ENCODE results near the gene GPC3.

Gene GPC3

GRCh38 chrX:133884430-133885394, 100.7 kb downstream of the GPC3 start:
- no peak overlapping the region for H3K9ac ChIP-seq (ENCODE audit: low read depth, low read length)
- no peak overlapping the region for H3K27ac ChIP-seq (ENCODE audit: low read depth, low read length)
- H3K36me3 ChIP-seq (ENCODE audit: control insufficient read depth, insufficient read depth, low read length), result no peaks in the 10 kb centered on the region

DNA sequence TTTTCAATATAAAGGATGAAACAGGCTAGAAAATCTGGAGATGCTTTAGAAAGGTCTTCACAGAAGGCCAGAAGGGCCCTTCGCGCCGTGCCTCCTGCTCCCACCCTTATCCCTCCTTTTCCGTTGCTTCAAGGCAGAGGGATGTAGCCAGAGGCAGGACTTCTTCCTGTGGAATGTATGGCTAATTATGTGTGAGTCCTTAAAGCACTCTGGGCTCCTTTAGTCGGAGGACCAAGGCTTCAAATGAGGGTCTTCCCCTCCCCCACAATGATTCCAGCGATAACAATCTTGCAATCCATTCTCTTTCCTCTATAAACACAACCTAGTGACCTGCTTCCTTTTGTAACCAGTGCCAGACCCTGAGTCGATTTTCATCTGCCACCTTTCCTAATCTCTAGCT, 103.5 kb downstream of the GPC3 start:
- H3K27me3 ChIP-seq (ENCODE audit: control insufficient read depth, insufficient read depth, low read length), result no peaks in the 10 kb centered on the region
- peaks cover 25% of the 10 kb centered on the region for H3K4me1 ChIP-seq (ENCODE audit: control insufficient read depth, insufficient read depth, low read length)
- H3K36me3 ChIP-seq (ENCODE audit: control insufficient read depth, insufficient read depth, low read length), result no peaks in the 10 kb centered on the region
- H3K4me3 ChIP-seq (ENCODE audit: low read depth, low read length), result no peak overlapping the region
- H3K27ac ChIP-seq (ENCODE audit: low read depth, low read length), result no peak overlapping the region
- H3K9ac ChIP-seq (ENCODE audit: low read depth, low read length), result no peak overlapping the region
- H3K9me3 ChIP-seq (ENCODE audit: control insufficient read depth, insufficient read depth, low read length), result no peaks in the 10 kb centered on the region

More at GRCh38 chrX:133884430-133885394, 100.7 kb downstream of the GPC3 start:
- no peak overlapping the region for H3K4me3 ChIP-seq (ENCODE audit: low read depth, low read length)
- H3K9me3 ChIP-seq (ENCODE audit: control insufficient read depth, insufficient read depth, low read length), result no peaks in the 10 kb centered on the region
- H3K27me3 ChIP-seq (ENCODE audit: control insufficient read depth, insufficient read depth, low read length), result no peaks in the 10 kb centered on the region
- H3K4me1 ChIP-seq (ENCODE audit: control insufficient read depth, insufficient read depth, low read length), result peaks cover 29% of the 10 kb centered on the region

- no peaks in the 10 kb centered on the region for H3K36me3 ChIP-seq (ENCODE audit: control insufficient read depth, insufficient read depth, low read length)
- H3K9me3 ChIP-seq (ENCODE audit: control insufficient read depth, insufficient read depth, low read length), result no peaks in the 10 kb centered on the region
- no peak overlapping the region for H3K27ac ChIP-seq (ENCODE audit: low read depth, low read length)
- H3K27me3 ChIP-seq (ENCODE audit: control insufficient read depth, insufficient read depth, low read length), result no peaks in the 10 kb centered on the region
- no peak overlapping the region for H3K9ac ChIP-seq (ENCODE audit: low read depth, low read length)
- H3K4me3 ChIP-seq (ENCODE audit: low read depth, low read length), result no peak overlapping the region
- H3K4me1 ChIP-seq (ENCODE audit: control insufficient read depth, insufficient read depth, low read length), result peaks cover 25% of the 10 kb centered on the region
Observed at GRCh38 chrX:133881007-133881406, 104.4 kb downstream of the GPC3 start.

DNA sequence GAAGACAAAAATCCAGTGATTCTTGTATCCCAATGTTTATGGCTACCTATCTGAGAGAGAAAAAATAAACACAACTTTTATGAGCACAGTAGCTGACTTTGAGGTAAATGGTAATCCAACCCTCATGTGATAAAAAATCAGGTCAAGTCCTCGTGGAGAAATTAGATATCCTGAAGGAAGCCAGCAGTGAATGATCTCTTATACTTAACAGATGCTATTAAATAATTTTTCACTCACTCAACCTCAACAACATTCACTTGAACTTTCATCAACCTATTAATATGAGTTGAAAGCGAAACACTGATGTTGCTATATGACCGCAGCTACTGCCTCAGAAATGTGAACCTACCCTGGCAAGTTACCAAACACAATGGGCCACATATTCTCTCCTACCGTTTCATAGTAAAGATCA, 105.4 kb downstream of the GPC3 start:
- no peaks in the 10 kb centered on the region; the same call in 1 of the 2 replicates for H3K27me3 ChIP-seq (ENCODE audit: control insufficient read depth, insufficient read depth, low read length)
- H3K4me3 ChIP-seq (ENCODE audit: low read depth, low read length), result no peak overlapping the region
- no peaks in the 10 kb centered on the region for H3K9me3 ChIP-seq (ENCODE audit: control insufficient read depth, insufficient read depth, low read length)
- no peak overlapping the region for H3K27ac ChIP-seq (ENCODE audit: low read depth, low read length)
- H3K36me3 ChIP-seq (ENCODE audit: control insufficient read depth, insufficient read depth, low read length), result no peaks in the 10 kb centered on the region
- H3K9ac ChIP-seq (ENCODE audit: low read depth, low read length), result no peak overlapping the region
- peaks cover 25% of the 10 kb centered on the region for H3K4me1 ChIP-seq (ENCODE audit: control insufficient read depth, insufficient read depth, low read length)

GRCh38 chrX:133878710-133879109, 106.7 kb downstream of the GPC3 start:
- H3K9ac ChIP-seq (ENCODE audit: low read depth, low read length), result no peak overlapping the region
- no peak overlapping the region for H3K27ac ChIP-seq (ENCODE audit: low read depth, low read length)
- no peaks in the 10 kb centered on the region for H3K36me3 ChIP-seq (ENCODE audit: control insufficient read depth, insufficient read depth, low read length)
- no peaks in the 10 kb centered on the region for H3K9me3 ChIP-seq (ENCODE audit: control insufficient read depth, insufficient read depth, low read length)
- peaks cover 25% of the 10 kb centered on the region for H3K4me1 ChIP-seq (ENCODE audit: control insufficient read depth, insufficient read depth, low read length)
- H3K27me3 ChIP-seq (ENCODE audit: control insufficient read depth, insufficient read depth, low read length), result no peaks in the 10 kb centered on the region; the same call in 1 of the 2 replicates
- H3K4me3 ChIP-seq (ENCODE audit: low read depth, low read length), result no peak overlapping the region

DNA sequence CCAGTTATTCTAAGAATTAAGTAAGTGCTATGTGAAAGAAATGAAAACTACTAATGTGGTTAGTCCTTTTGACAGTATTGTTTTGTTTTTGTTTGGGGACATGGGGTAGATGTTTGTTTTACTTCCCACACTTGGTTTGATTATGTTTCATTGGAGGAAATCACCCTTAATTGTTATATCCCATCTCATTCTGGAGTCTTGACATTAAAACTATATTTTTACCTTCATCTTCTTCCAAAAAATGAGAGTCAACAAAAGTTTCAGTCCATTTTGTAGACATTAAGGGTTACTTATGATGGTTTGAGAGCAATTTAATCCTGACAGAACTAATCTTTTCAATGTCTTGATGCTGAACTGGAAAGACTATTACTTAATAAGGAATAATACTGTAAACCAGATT, 108.7 kb downstream of the GPC3 start:
- Histone ChIP-seq H3K27me3 (ENCODE audit: control insufficient read depth, insufficient read depth, low read length) (no peaks in the 10 kb centered on the region; the same call in 1 of the 2 replicates), H3K9me3 (ENCODE audit: control insufficient read depth, insufficient read depth, low read length) (no peaks in the 10 kb centered on the region), H3K4me1 (ENCODE audit: control insufficient read depth, insufficient read depth, low read length) (peaks cover 14% of the 10 kb centered on the region), H3K4me3 (ENCODE audit: low read depth, low read length) (no peak overlapping the region), H3K27ac (ENCODE audit: low read depth, low read length) (no peak overlapping the region), H3K9ac (ENCODE audit: low read depth, low read length) (no peak overlapping the region), H3K36me3 (ENCODE audit: control insufficient read depth, insufficient read depth, low read length) (no peaks in the 10 kb centered on the region)

DNA sequence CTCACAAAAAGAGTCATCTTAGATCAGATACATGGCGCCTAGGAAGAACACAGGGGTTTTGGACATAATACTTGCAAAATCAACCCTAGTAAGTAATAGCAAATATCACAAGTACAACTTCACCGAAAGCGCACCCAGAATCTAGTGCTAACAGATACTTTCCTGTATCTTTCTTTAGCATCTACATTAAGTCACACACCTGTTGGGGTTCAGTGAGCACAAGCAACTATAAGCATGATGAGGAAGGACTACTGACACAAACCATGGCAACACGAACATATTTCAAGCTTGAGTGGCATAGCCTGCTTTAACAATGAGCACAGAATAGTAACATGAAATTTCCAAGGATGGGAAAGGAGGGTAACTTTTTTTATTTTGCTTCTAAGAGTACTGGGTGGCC, 116.1 kb downstream of the GPC3 start:
- no peaks in the 10 kb centered on the region for H3K27me3 ChIP-seq (ENCODE audit: control insufficient read depth, insufficient read depth, low read length)
- peaks cover 23% of the 10 kb centered on the region for H3K4me1 ChIP-seq (ENCODE audit: control insufficient read depth, insufficient read depth, low read length)
- H3K27ac ChIP-seq (ENCODE audit: low read depth, low read length), result no peak overlapping the region
- H3K36me3 ChIP-seq (ENCODE audit: control insufficient read depth, insufficient read depth, low read length), result no peaks in the 10 kb centered on the region
- no peak overlapping the region for H3K9ac ChIP-seq (ENCODE audit: low read depth, low read length)
- H3K9me3 ChIP-seq (ENCODE audit: control insufficient read depth, insufficient read depth, low read length), result no peaks in the 10 kb centered on the region
- no peak overlapping the region for H3K4me3 ChIP-seq (ENCODE audit: low read depth, low read length)

DNA sequence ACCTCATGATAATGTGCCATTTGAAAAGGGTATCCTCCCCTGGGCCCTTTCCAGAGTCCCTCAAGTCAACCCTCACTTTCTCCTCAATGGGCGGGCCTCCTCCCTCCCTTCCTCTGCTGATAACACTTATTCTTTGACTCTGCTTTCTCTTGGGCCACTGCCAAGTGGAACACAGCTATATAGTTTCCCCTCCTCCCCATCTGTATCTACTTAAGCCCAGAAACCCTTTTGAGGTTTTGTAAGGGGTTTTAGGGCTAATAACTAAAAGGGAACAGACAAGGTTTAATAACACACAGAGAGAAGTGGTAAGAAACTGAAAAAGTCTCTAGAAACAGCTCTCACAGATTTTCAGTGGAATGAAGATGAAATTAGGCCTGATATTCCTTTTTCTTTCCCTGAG, 116.7 kb downstream of the GPC3 start:
- no peaks in the 10 kb centered on the region for H3K9me3 ChIP-seq (ENCODE audit: control insufficient read depth, insufficient read depth, low read length)
- no peaks in the 10 kb centered on the region for H3K27me3 ChIP-seq (ENCODE audit: control insufficient read depth, insufficient read depth, low read length)
- no peak overlapping the region for H3K27ac ChIP-seq (ENCODE audit: low read depth, low read length)
- H3K9ac ChIP-seq (ENCODE audit: low read depth, low read length), result no peak overlapping the region
- H3K4me1 ChIP-seq (ENCODE audit: control insufficient read depth, insufficient read depth, low read length), result peaks cover 23% of the 10 kb centered on the region
- H3K4me3 ChIP-seq (ENCODE audit: low read depth, low read length), result no peak overlapping the region
- H3K36me3 ChIP-seq (ENCODE audit: control insufficient read depth, insufficient read depth, low read length), result no peaks in the 10 kb centered on the region

DNA sequence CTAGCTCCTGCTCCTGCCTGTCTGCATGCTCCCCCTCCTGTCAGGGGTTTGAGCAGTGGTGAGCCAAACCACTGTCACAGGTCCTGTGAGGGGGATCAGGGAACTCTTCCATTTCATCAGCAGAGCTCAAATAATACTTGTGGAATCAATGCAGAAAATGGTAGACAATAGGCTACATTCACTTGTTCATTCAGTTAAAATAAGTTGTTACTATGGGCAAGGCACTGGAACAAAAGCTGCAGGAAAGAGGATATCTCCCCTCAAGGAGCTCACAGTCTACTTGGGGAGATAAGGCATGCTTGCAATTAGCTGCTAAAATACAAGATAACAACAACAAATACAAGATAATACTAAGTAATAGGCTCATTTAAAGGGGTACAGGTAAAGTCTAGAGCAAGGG, 117.1 kb downstream of the GPC3 start:
- H3K4me3 ChIP-seq (ENCODE audit: low read depth, low read length), result no peak overlapping the region
- no peaks in the 10 kb centered on the region for H3K27me3 ChIP-seq (ENCODE audit: control insufficient read depth, insufficient read depth, low read length)
- no peaks in the 10 kb centered on the region for H3K9me3 ChIP-seq (ENCODE audit: control insufficient read depth, insufficient read depth, low read length)
- no peak overlapping the region for H3K9ac ChIP-seq (ENCODE audit: low read depth, low read length)
- H3K4me1 ChIP-seq (ENCODE audit: control insufficient read depth, insufficient read depth, low read length), result peaks cover 23% of the 10 kb centered on the region
- no peaks in the 10 kb centered on the region for H3K36me3 ChIP-seq (ENCODE audit: control insufficient read depth, insufficient read depth, low read length)
- H3K27ac ChIP-seq (ENCODE audit: low read depth, low read length), result no peak overlapping the region

GRCh38 chrX:133865761-133866471, 119.5 kb downstream of the GPC3 start:
- Histone ChIP-seq H3K9me3 (ENCODE audit: control insufficient read depth, insufficient read depth, low read length) (no peaks in the 10 kb centered on the region), H3K27ac (ENCODE audit: low read depth, low read length) (peak overlapping the region; percentile 66), H3K4me1 (ENCODE audit: control insufficient read depth, insufficient read depth, low read length) (peaks cover 23% of the 10 kb centered on the region), H3K9ac (ENCODE audit: low read depth, low read length) (no peak overlapping the region), H3K4me3 (ENCODE audit: low read depth, low read length) (peak overlapping the region; percentile 3; the same call in 1 of the 2 replicates), H3K27me3 (ENCODE audit: control insufficient read depth, insufficient read depth, low read length) (no peaks in the 10 kb centered on the region), H3K36me3 (ENCODE audit: control insufficient read depth, insufficient read depth, low read length) (no peaks in the 10 kb centered on the region)

- Histone ChIP-seq H3K4me1 (ENCODE audit: control insufficient read depth, insufficient read depth, low read length) (peaks cover 31% of the 10 kb centered on the region), H3K36me3 (ENCODE audit: control insufficient read depth, insufficient read depth, low read length) (no peaks in the 10 kb centered on the region), H3K9me3 (ENCODE audit: control insufficient read depth, insufficient read depth, low read length) (no peaks in the 10 kb centered on the region), H3K27me3 (ENCODE audit: control insufficient read depth, insufficient read depth, low read length) (no peaks in the 10 kb centered on the region), H3K4me3 (ENCODE audit: low read depth, low read length) (no peak overlapping the region), H3K27ac (ENCODE audit: low read depth, low read length) (no peak overlapping the region), H3K9ac (ENCODE audit: low read depth, low read length) (no peak overlapping the region)
Observed at GRCh38 chrX:133864236-133864635, 121.2 kb downstream of the GPC3 start.
